ENCODE measurements around the gene CRYBB3.
"Not testable (repeated sequence)": the region's sequence is repeated elsewhere in the genome, so short reads cannot be mapped to it uniquely, and the experiment has no call there.

Gene CRYBB3

GRCh38 chr22:25205847-25206246 lies 6.2 kb downstream of the CRYBB3 start:
- DNase-seq (ENCODE audit: low read depth, low spot score) = no peak

DNA sequence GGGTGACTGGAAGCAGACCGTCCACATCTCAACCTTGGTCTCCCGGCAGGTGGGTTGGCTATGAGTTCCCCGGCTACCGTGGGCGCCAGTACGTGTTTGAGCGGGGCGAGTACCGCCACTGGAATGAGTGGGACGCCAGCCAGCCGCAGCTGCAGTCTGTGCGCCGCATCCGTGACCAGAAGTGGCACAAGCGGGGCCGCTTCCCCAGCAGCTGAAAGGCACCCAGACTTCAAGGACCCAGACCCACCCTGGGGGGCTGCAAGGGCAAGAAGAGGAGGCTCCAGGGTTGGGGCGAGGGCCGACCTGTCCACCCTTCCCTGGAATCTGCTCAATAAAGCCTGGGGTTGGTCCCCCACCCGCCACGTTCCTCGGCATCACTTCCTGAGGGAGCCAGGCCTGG lies 7.3 kb downstream of the CRYBB3 start:
- no peak for DNase-seq (ENCODE audit: low read depth, low spot score)

DNA sequence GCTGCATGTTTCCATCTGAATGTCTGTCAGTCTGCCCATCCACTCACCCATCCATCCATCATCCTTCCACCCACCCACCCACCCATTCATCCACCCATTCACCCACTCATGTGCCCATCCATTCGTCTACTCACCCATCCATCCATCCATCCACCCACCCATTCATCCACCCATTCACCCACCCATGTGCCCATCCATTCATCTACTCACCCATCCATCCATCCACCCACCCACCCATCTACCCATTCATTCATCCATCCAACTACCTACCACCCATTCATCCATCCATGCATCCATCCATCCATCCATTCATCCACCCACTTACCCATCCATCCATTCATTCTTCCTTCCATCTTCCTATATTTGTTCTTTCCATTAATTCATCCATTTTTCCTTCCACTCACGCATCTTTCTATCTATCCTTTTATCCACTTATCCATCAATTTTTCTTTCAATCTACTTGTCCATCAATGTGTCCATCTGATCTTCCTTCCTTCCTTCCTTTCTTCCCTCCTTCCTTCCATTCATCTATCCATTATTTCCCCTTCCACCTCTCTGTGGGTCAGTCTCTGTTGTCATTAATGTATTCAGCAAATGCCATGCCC lies 8.0 kb downstream of the CRYBB3 start:
- DNase-seq (ENCODE audit: low read depth, low spot score) = no peak

GRCh38 chr22:25208328-25208727 lies 8.7 kb downstream of the CRYBB3 start:
- no peak for DNase-seq (ENCODE audit: low read depth, low spot score)

GRCh38 chr22:25208743-25209505 lies 9.3 kb downstream of the CRYBB3 start:
- no peak for DNase-seq (ENCODE audit: low read depth, low spot score)

DNA sequence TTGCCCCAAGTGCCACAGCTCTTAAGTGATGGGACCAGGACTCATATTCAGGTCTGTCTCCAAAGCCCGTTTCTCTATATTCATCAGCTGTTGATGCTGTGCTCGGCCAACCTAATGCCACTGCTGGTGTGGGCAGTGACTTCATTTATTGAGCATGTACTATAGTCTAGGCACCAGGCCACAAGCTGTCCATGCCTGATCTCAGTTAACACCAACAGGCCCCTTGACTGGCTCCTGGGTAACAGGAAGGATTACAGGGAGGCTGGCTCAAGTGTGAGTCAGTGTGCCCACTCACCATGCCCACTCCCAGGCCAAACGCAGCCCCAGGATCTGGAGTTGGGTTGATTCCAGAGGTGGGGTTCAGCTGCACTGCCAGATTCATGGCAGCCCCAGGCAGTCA lies 11.1 kb downstream of the CRYBB3 start:
- DNase-seq (ENCODE audit: low read depth, low spot score) = no peak

DNA sequence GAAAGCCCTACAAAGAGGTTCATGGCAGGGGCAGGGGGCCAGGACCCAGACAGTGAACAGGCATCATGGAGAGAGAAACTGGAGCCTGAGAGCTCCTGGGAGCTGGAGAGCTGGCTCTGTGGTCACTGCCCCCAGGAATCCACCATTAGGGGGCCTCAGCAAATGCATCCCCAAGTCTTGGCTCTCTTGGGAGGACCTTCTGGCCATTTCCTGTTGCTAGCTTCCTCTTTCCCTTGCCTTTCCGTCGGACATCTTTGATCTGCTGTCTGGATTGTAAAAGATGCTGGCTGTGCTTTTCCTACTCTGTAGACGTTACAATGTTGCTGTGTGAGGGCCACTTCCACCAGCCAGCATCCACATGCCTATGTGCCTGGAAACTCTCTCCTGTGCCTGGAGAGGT lies 12.7 kb downstream of the CRYBB3 start:
- no peak for DNase-seq (ENCODE audit: low read depth, low spot score)

DNA sequence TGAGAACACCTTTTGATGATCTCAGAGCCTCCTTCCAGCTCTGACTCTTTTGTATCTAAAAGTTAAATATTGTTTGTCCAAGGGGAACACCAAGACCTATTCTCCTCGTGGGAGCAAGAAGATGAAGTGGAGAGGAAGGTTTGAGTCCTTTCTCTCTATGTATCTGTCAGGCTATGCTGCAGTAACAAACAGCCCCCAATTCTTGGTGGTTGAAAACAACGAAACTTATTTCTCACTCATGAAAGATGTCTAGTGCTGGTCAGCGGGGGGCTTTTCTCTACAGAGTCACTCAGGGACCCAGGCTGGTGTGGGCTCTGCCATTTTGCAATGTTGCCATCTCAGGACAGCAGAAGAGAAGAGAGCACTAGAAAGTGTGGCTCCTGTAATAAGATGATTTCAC lies 13.6 kb downstream of the CRYBB3 start:
- DNase-seq (ENCODE audit: low read depth, low spot score) = no peak

DNA sequence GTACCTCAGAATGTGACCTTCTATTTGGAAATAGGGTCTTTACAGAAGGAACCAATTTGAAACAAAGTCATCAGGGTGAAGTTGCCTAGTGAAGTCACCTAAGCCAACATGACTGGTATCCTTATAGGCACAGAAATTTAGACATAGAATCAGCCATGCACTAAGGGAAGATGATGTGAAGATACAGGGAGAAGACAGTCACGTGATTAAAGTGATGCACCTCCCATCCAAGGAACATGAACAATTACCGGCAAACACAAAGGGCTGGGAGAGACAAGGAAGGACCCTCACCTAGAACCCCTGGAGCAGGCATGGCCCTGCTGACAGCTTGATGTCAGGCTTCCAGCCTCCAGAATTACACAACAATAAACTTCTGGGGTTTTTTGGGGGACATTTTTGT lies 16.6 kb downstream of the CRYBB3 start:
- DNase-seq (ENCODE audit: low read depth, low spot score) = no peak

- DNase-seq (ENCODE audit: low read depth, low spot score) = no peak
Observed at GRCh38 chr22:25219211-25219689, 19.6 kb downstream of the CRYBB3 start, which contains the start of gene CRYBB2. Gene CRYBB2 (plus strand): TSS chr22:25219639. CDS start chr22:25221430, 1,791 bp downstream.

DNA sequence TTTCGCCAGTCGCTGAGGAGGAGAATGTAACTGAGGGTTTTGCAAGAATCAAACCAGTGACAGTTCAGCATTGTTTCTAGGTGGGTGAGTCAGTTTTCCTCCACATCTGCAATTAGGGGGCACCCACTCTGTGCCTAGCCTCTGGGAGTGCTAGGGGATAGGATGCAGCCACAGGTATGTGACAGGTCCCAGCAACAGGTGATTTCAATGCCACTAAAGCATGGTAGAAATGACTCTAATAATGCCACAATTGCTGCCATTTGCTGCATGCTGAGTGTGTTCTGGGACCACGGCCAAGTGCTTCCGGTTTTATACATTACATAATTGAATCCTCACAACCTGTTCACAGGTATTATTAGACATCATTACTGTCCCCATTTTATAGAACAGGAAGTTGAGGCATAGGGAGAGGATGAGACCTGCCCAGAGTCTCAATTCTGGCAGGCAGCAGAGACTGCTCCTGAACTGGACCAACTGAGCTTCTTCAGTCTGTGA lies 20.3 kb downstream of the CRYBB3 start:
- DNase-seq (ENCODE audit: low read depth, low spot score) = no peak

GRCh38 chr22:25221790-25222189 lies 22.1 kb downstream of the CRYBB3 start:
- no peak for DNase-seq (ENCODE audit: low read depth, low spot score)

GRCh38 chr22:25223269-25223850 lies 23.7 kb downstream of the CRYBB3 start:
- DNase-seq (ENCODE audit: low read depth, low spot score) = no peak

DNA sequence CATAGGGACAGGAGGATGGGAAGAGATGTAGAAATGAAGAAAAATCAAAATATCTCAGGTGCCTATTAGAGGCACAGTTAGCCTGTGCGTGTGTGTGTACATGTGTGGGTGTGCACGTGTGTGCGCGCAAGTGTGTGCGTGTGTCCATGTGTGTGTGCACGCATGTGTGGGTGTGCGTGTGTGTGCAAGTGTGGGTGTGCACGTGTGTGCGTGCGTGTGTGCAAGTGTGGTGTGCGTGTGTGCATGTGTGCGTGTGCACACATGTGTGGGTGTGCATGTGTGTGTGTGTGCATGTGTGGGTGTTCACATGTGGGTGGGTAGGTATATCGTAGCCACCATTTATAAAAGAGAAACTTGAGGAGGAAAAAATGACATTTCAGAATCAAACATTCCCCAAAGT lies 29.2 kb downstream of the CRYBB3 start:
- DNase-seq (ENCODE audit: low read depth, low spot score) = no peak

GRCh38 chr22:25230760-25231159 lies 31.1 kb downstream of the CRYBB3 start:
- not testable (repeated sequence) for DNase-seq (ENCODE audit: low read depth, low spot score)

DNA sequence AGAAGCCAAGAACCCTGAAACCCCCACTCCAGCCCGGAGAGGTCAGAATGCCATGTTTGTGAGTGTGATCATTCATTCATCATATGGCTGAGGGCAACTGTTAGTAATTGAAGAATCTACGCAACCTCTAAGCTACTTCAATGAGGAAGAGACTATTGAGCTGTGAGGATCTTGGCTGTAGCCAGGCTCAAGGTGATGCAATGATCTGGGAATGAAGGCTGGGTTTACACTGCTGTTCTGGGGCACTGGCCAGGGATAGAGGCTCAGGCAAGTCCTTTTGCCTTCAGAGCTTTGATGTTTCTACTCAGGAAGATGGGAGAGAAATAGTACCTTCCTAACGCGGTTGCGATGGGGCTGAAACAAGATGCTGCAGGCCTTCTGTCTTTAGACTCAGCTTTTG lies 32.6 kb downstream of the CRYBB3 start:
- no peak for DNase-seq (ENCODE audit: low read depth, low spot score)

DNA sequence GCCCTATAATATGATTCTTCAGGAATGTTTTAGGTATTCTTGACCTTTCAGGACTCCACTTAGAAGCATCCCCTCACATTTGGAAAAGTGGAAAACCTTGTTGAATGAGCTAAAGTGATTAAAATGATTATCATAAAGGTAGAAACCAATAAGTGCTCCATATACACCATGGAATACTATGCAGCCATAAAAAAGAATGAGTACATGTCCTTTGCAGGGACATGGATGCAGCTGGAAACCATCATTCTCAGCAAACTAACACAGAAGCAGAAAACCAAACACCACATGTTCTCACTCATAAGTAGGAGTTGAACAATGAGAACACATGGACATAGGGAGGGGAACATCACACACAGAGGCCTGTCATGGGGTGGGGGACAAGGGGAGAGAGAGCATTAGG lies 34.0 kb downstream of the CRYBB3 start:
- DNase-seq (ENCODE audit: low read depth, low spot score) = not testable (repeated sequence)

DNA sequence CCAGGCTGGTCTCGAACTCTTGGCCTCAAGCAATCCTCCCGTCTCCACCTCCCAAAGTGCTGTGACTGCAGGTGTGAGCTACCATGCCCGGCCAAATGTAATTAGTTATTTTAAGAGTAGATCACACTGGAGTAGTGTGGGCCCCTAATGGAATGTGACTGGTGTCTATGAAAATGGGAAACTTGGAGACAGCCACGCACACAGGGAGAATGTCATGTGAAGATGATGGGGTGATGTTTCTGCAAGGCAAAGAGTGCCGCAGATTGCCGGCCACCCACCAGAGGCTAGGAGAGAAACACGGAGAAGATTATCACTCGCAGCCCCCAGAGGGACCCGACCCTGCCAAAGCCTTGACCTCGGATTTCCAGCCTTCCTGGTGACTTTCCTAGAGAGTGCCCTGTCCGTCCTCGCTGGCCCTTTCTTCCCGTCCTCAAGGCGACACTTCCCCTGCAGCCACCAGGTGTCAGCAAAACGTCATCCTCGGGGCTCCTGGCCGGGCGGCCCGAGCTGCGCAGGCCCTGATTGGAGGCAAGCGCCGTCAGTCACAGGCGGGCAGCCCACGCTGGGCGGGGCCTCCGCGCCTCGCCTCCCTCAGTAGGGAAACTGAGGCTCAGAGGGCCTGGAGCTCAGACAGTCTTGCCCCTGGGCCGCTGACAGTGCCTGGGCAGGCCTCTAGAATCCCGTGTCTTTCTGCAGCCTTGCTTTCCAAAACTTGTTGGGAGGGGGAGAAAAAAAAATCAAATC lies 36.1 kb downstream of the CRYBB3 start:
- DNase-seq (ENCODE audit: low read depth, low spot score) = no peak

GRCh38 chr22:25236417-25236816 lies 36.8 kb downstream of the CRYBB3 start:
- DNase-seq (ENCODE audit: low read depth, low spot score) = no peak

GRCh38 chr22:25237503-25237902 lies 37.8 kb downstream of the CRYBB3 start:
- DNase-seq (ENCODE audit: low read depth, low spot score) = no peak

- DNase-seq (ENCODE audit: low read depth, low spot score) = not testable (repeated sequence)
Observed at GRCh38 chr22:25238058-25238457, 38.4 kb downstream of the CRYBB3 start.

- DNase-seq (ENCODE audit: low read depth, low spot score) = not testable (repeated sequence)
Observed at GRCh38 chr22:25255169-25255568, 55.5 kb downstream of the CRYBB3 start.
